Central memory CD8-positive, alpha-beta T cell (primary cell): Measurements from ENCODE around the gene CGB5.
A peak's percentile ranks its signal among the peaks of the same experiment; 100 is the strongest.
"Not testable (repeated sequence)": the region's sequence is repeated elsewhere in the genome, so short reads cannot be mapped to it uniquely, and the experiment has no call there.

Experiments used
- ATAC-seq: fragments of 150-1000 bp; cut with Tn5 transposase; replicated peaks from 2 replicates; pipeline ENCODE4 v1.10.0; 2022; ENCODE audit warnings: mild to moderate bottlenecking, moderate FRiP score, moderate number of reproducible peaks; ENCODE audit not compliant: poor library complexity, severe bottlenecking; ENCODE audit errors: extremely low read depth
- DNase-seq, 2 donors: peaks; one replicate each; pipeline ENCODE4 v3.0.0; 2021; ENCODE audit warnings: low spot score in 2 of 2
- H3K27ac Mint-ChIP-seq: one replicate; pipeline ENCODE4 v1.8.0; 2022; ENCODE audit warnings: low read depth, mild to moderate bottlenecking, moderate library complexity, mixed read lengths
- H3K27me3 Mint-ChIP-seq: one replicate; pipeline ENCODE4 v1.8.0; 2022; ENCODE audit warnings: mixed read lengths
- H3K36me3 Mint-ChIP-seq: one replicate; pipeline ENCODE4 v1.8.0; 2022; ENCODE audit warnings: mild to moderate bottlenecking, moderate library complexity, mixed read lengths; ENCODE audit not compliant: insufficient read depth
- H3K4me1 Mint-ChIP-seq: one replicate; pipeline ENCODE4 v1.8.0; 2022; ENCODE audit warnings: mixed read lengths
- H3K4me3 Mint-ChIP-seq: one replicate; pipeline ENCODE4 v1.8.0; 2022; ENCODE audit warnings: mild to moderate bottlenecking, moderate library complexity, mixed read lengths
- H3K9me3 Mint-ChIP-seq: one replicate; pipeline ENCODE4 v1.8.0; 2022; ENCODE audit warnings: mixed read lengths

Gene CGB5

DNA sequence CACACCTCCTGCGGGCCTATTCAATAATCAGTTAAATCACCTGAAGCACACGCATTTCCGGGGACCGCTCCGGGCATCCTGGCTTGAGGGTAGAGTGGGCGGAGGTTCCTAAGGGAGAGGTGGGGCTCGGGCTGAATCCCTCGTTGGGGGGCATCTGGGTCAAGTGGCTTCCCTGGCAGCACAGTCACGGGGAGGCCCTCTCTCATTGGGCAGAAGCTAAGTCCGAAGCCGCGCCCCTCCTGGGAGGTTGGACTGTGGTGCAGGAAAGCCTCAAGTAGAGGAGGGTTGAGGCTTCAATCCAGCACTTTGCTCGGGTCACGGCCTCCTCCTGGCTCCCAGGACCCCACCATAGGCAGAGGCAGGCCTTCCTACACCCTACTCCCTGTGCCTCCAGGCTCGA is at the start of gene CGB5:
CGB5 (plus strand) TSS at position 301 of the 400 bp plus-strand sequence. CDS start 362 bp downstream, outside the sequence.
- not testable (repeated sequence) for H3K4me3 Mint-ChIP-seq, H3K27ac Mint-ChIP-seq, H3K36me3 Mint-ChIP-seq, H3K9me3 Mint-ChIP-seq, DNase-seq, H3K4me1 Mint-ChIP-seq, ATAC-seq
- peaks cover 12% of the 10 kb centered on the region for H3K27me3 Mint-ChIP-seq

DNA sequence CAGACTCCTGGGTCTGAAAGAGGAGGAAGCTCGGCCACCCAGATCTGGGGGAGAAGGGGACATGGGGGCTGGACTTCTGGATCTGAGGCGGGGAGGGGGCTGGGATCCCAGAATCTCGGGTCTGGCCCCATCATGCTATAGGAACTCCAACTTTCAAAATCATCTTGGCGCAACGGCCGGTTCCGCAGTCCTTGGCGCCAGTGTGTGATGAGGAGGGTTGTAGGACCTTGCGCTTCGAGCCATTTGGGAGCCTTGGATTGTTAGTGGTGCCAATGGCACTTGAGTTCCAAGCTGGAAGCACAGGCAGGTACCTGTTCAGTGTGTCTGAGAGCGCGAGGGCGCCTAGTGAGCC is 49.6 kb upstream of the CGB5 start:
- no peaks in the 10 kb centered on the region for H3K9me3 Mint-ChIP-seq
- peaks cover 17% of the 10 kb centered on the region for H3K36me3 Mint-ChIP-seq
- H3K27ac Mint-ChIP-seq = peak overlapping the region; percentile 87
- ATAC-seq (no peak), DNase-seq (no peak)
- H3K4me3 Mint-ChIP-seq = peak overlapping the region; percentile 87
- H3K4me1 Mint-ChIP-seq = peaks cover 45% of the 10 kb centered on the region
- H3K27me3 Mint-ChIP-seq = no peaks in the 10 kb centered on the region

DNA sequence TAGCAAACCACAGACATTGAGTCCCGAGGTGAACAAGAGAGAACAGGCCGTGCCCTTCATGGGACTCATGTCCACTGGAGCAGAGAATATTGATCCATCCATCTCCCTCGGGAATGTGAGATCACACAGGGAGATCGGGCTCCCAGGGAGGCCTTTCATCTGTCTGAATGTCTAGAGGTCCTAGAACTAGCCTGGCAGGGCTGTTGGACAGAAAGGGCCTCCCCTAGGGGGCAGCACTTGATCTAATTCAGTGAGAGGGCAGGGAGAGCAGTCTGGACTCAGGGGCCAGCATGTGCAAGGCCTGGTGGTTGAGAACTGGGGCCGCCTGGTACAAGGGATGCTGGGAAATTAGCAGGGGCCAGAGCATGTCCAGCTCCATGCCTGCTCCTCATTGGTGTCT is 45.7 kb upstream of the CGB5 start:
- Mint-ChIP-seq H3K36me3 (peaks cover 8% of the 10 kb centered on the region), H3K27ac (no peak overlapping the region), H3K4me3 (no peak overlapping the region), H3K4me1 (peaks cover 33% of the 10 kb centered on the region), H3K27me3 (no peaks in the 10 kb centered on the region), H3K9me3 (no peaks in the 10 kb centered on the region)
- ATAC-seq (no peak), DNase-seq (peak in 1 of 2 donors; percentile 33)

- Mint-ChIP-seq H3K4me1 (peaks cover 20% of the 10 kb centered on the region), H3K36me3 (peaks cover 15% of the 10 kb centered on the region), H3K4me3 (no peak overlapping the region), H3K9me3 (no peaks in the 10 kb centered on the region), H3K27ac (no peak overlapping the region), H3K27me3 (no peaks in the 10 kb centered on the region)
- DNase-seq = peak; percentile 42 to 52
- ATAC-seq = peak; percentile 82
These were observed 43.9 kb upstream of the CGB5 start for GRCh38 chr19:48999481-49000325.

- peaks cover 30% of the 10 kb centered on the region for H3K36me3 Mint-ChIP-seq
- H3K27me3 Mint-ChIP-seq = no peaks in the 10 kb centered on the region
- no peaks in the 10 kb centered on the region for H3K9me3 Mint-ChIP-seq
- H3K4me1 Mint-ChIP-seq = peaks cover 6% of the 10 kb centered on the region
- DNase-seq = no peak
- H3K4me3 Mint-ChIP-seq = no peak overlapping the region
- no peak overlapping the region for H3K27ac Mint-ChIP-seq
- no peak for ATAC-seq
These were observed 39.5 kb upstream of the CGB5 start for GRCh38 chr19:49004133-49004532.

- DNase-seq (no peak), ATAC-seq (no peak)
- no peaks in the 10 kb centered on the region for H3K9me3 Mint-ChIP-seq
- H3K36me3 Mint-ChIP-seq = peaks cover 28% of the 10 kb centered on the region
- H3K27ac Mint-ChIP-seq = no peak overlapping the region
- H3K4me1 Mint-ChIP-seq = no peaks in the 10 kb centered on the region
- H3K4me3 Mint-ChIP-seq = no peak overlapping the region
- no peaks in the 10 kb centered on the region for H3K27me3 Mint-ChIP-seq
These were observed 38.6 kb upstream of the CGB5 start for GRCh38 chr19:49004964-49005614.

- no peak for DNase-seq
- no peaks in the 10 kb centered on the region for H3K27me3 Mint-ChIP-seq
- H3K4me3 Mint-ChIP-seq = no peak overlapping the region
- no peaks in the 10 kb centered on the region for H3K4me1 Mint-ChIP-seq
- peaks cover 31% of the 10 kb centered on the region for H3K36me3 Mint-ChIP-seq
- H3K27ac Mint-ChIP-seq = no peak overlapping the region
- ATAC-seq = no peak
- H3K9me3 Mint-ChIP-seq = no peaks in the 10 kb centered on the region
These were observed 36.7 kb upstream of the CGB5 start for GRCh38 chr19:49006905-49007304.

GRCh38 chr19:49009828-49010227 is 33.8 kb upstream of the CGB5 start:
- no peak for ATAC-seq
- no peaks in the 10 kb centered on the region for H3K27me3 Mint-ChIP-seq
- no peak overlapping the region for H3K27ac Mint-ChIP-seq
- H3K4me1 Mint-ChIP-seq = no peaks in the 10 kb centered on the region
- no peaks in the 10 kb centered on the region for H3K9me3 Mint-ChIP-seq
- DNase-seq = no peak
- H3K4me3 Mint-ChIP-seq = no peak overlapping the region
- H3K36me3 Mint-ChIP-seq = peaks cover 19% of the 10 kb centered on the region

DNA sequence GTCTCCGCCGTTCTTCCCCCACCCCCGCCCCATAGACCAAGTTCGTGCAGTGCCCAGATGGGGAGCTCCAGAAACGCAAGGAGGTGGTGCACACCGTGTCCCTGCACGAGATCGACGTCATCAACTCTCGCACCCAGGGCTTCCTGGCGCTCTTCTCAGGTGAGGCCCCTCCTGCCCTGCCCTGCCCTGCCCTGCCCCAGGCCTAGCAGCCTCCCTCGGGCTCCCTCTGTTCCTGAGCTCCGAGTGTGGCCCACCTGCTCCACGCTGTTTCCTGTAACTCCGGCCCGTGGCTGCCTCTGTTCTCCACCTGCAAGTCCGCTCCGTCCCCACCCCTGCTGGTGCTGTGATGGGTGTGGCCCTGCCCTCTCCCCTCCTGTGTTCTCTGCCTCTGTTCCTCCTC is 33.2 kb upstream of the CGB5 start:
- Mint-ChIP-seq H3K9me3 (no peaks in the 10 kb centered on the region), H3K4me3 (no peak overlapping the region), H3K4me1 (no peaks in the 10 kb centered on the region), H3K36me3 (peaks cover 19% of the 10 kb centered on the region), H3K27me3 (no peaks in the 10 kb centered on the region), H3K27ac (no peak overlapping the region)
- no peak for DNase-seq
- no peak for ATAC-seq

- Mint-ChIP-seq H3K4me3 (no peak overlapping the region), H3K27me3 (no peaks in the 10 kb centered on the region), H3K27ac (no peak overlapping the region), H3K4me1 (no peaks in the 10 kb centered on the region), H3K36me3 (peaks cover 18% of the 10 kb centered on the region), H3K9me3 (no peaks in the 10 kb centered on the region)
- DNase-seq (no peak), ATAC-seq (no peak)
These were observed 32.5 kb upstream of the CGB5 start for GRCh38 chr19:49011194-49011593.

DNA sequence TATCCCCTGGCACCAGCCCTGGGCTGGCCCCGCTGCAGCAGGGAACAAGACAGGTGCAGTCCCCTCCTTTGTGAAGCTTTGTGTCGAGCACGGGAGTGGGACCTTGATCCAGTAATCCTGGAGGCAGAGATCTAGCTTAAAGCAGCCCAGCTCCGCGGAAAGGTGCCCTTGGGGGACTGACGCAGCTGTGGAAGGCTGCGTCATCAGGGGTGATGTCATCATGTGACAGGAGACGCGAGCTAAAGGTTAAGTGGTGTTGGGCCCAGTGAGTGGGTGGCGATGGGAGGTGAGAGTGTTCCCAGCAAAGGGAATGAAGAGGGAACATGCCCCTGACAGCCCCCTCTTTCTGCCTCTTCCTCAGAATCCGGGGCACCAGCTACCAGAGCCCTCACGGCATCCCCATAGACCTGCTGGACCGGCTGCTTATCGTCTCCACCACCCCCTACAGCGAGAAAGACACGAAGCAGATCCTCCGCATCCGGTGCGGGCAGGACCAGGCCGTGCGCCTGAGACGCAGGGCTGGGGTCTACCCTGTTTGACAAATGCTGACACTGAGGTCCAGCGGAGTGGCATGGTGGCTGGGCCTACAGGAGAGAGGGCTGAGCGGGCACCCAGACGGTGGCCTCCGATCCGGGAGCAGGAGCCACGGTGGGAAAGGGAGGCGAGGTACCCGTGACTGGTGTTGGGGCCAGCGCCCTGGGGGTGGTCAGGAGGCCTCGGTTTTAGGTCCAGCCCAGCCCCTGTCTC is 29.4 kb upstream of the CGB5 start:
- Mint-ChIP-seq H3K4me3 (no peak overlapping the region), H3K9me3 (no peaks in the 10 kb centered on the region), H3K36me3 (peaks cover 6% of the 10 kb centered on the region), H3K27ac (no peak overlapping the region), H3K4me1 (peaks cover 10% of the 10 kb centered on the region), H3K27me3 (no peaks in the 10 kb centered on the region)
- ATAC-seq = no peak
- no peak for DNase-seq

GRCh38 chr19:49014870-49015255 is 28.8 kb upstream of the CGB5 start:
- H3K36me3 Mint-ChIP-seq = peaks cover 6% of the 10 kb centered on the region
- DNase-seq = no peak
- ATAC-seq = no peak
- peaks cover 16% of the 10 kb centered on the region for H3K4me1 Mint-ChIP-seq
- no peaks in the 10 kb centered on the region for H3K27me3 Mint-ChIP-seq
- H3K9me3 Mint-ChIP-seq = no peaks in the 10 kb centered on the region
- H3K4me3 Mint-ChIP-seq = no peak overlapping the region
- no peak overlapping the region for H3K27ac Mint-ChIP-seq
